IPS DF 19.7 (cell line): ENCODE results near the gene USP47.
A peak's percentile ranks its signal among the peaks of the same experiment; 100 is the strongest.

Source experiments
- DNase-seq: peaks from one replicate; pipeline ENCODE4 v3.0.0-alpha.2; 2013; ENCODE audit warnings: low read depth, low spot score

Gene USP47, protein sequence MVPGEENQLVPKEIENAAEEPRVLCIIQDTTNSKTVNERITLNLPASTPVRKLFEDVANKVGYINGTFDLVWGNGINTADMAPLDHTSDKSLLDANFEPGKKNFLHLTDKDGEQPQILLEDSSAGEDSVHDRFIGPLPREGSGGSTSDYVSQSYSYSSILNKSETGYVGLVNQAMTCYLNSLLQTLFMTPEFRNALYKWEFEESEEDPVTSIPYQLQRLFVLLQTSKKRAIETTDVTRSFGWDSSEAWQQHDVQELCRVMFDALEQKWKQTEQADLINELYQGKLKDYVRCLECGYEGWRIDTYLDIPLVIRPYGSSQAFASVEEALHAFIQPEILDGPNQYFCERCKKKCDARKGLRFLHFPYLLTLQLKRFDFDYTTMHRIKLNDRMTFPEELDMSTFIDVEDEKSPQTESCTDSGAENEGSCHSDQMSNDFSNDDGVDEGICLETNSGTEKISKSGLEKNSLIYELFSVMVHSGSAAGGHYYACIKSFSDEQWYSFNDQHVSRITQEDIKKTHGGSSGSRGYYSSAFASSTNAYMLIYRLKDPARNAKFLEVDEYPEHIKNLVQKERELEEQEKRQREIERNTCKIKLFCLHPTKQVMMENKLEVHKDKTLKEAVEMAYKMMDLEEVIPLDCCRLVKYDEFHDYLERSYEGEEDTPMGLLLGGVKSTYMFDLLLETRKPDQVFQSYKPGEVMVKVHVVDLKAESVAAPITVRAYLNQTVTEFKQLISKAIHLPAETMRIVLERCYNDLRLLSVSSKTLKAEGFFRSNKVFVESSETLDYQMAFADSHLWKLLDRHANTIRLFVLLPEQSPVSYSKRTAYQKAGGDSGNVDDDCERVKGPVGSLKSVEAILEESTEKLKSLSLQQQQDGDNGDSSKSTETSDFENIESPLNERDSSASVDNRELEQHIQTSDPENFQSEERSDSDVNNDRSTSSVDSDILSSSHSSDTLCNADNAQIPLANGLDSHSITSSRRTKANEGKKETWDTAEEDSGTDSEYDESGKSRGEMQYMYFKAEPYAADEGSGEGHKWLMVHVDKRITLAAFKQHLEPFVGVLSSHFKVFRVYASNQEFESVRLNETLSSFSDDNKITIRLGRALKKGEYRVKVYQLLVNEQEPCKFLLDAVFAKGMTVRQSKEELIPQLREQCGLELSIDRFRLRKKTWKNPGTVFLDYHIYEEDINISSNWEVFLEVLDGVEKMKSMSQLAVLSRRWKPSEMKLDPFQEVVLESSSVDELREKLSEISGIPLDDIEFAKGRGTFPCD (N-terminal part only)

DNA sequence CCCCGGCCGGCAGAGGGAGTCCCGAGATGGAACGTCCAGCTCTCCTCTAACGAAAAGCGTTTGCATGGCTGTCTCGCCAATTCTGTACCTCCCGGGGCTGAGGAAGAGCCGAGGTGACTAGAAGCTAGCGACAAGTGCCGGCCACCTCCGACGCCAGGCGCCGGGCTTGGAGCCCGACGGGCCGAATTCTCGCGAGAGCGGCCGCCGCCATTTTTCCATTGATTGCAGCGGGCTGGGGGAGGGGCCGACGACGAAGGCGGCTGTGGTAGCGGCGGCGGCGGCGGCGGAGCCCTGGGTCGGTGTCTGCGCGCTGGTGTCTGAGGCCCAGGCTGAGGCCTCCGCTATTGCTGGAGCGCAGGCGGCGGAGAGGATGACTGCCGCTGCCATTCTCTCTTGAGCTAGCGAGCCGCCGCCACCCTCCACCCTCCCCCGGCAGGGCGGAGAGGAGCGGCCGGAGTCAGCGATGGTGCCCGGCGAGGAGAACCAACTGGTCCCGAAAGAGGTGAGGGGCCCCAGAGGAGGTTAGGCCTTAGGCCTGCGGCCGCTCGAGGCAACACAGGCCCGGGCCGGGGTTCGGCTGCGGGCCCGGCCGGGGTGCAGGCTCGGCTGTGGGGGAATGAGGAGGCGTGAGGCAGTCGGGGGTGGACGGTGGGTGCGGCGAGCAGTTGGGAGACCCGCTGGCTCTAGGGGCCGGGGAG, at the start of gene USP47:
Gene USP47, plus strand, starts transcription at position 250 of the 698 bp plus-strand sequence. Its CDS starts 214 bp downstream, at position 464.
- peak; percentile 61 for DNase-seq

GRCh38 chr11:11793073-11793472, 48.7 kb upstream of the USP47 start:
- DNase-seq = no peak

DNA sequence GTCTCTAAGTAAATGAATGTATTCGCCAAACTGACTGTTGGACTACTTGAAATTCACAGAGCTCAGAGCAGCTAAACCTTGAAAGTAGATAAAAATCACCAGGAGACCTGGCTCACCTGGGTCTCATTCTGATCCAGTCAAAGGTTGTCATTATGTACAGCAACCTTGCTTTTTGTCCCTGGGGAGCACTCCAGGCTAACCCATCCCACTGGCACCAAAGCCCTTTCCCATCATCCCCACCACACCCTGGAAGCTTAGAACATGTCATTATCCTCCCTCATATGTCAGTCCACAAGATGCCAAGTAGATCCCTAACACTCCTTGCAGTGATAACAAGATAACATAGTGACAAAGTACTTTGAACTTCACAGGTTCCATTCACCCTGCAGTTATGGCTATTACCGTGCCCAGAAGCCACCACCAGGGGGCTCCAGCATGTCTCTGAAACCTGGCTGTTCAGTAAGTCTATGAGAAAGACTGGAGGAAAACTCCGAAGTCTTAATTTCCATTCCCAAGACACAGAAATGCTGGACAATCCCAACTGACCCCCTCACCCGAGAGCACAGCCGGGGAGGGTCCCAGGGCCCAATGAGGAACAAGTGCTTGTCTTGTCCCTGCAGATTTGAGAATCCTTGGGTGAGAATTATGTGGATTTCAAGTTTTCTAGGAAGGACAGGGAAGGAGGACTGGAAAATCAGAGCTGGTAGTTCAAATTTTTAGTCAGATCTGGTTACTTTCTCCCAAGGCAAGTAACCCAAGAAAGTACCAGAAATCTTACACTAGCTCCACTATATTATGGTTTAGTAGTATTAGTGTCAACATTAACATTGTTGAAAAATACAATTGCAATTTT, 43.0 kb upstream of the USP47 start:
- DNase-seq = no peak

- DNase-seq = no peak
Observed at GRCh38 chr11:11805228-11805627, 36.5 kb upstream of the USP47 start.

DNA sequence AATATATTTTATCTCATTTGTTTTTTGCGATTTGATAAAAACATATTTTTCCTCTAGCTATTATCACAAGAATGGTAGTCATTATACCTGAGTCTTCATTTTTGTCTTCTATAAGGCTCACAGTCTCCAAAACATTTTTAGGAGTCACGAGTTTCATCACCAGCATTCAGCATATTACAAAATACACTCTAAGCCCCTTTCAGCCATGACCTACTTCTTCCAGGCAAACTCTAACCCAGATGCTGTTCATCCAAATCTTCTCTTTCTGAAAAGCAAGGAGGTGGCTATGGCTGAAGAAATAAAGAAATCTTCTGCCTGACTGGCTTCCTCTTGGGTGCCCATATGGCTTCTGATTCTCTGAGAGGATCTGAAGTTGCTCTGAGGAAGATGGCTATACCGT, 35.7 kb upstream of the USP47 start:
- DNase-seq = no peak

- DNase-seq = no peak
Observed at GRCh38 chr11:11806586-11806985, 35.2 kb upstream of the USP47 start.

- DNase-seq = no peak
Observed at GRCh38 chr11:11807811-11808782, 33.7 kb upstream of the USP47 start.

DNA sequence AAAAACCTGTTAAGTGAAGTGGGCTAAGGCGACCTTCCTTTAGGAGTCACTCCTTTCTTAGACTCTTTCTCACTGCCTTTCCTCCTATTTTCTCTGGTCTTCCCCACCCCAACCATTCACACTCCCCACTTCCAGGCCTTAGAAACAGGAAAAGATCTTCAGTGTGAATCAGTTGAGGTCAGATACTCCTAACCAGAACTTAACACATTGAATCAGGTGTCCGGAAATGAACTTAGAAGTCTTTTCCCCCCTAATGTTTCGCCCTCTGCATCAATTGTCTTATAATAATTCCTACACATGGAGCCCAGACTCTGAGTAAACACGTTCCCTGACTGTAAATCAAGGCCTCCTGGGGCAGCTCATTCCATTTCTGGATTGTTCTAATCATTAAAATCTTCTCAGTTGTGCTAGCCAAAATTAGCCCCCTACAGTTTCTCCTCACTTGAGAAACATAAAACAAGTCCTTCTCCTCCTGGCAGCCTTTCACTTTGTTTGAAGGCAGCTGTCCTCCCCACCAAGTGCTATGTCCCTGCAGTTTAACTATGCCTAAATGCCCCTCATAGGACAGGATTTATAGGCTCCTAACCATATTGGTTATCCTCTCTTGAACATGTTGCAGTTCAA, 32.7 kb upstream of the USP47 start:
- DNase-seq = no peak

DNA sequence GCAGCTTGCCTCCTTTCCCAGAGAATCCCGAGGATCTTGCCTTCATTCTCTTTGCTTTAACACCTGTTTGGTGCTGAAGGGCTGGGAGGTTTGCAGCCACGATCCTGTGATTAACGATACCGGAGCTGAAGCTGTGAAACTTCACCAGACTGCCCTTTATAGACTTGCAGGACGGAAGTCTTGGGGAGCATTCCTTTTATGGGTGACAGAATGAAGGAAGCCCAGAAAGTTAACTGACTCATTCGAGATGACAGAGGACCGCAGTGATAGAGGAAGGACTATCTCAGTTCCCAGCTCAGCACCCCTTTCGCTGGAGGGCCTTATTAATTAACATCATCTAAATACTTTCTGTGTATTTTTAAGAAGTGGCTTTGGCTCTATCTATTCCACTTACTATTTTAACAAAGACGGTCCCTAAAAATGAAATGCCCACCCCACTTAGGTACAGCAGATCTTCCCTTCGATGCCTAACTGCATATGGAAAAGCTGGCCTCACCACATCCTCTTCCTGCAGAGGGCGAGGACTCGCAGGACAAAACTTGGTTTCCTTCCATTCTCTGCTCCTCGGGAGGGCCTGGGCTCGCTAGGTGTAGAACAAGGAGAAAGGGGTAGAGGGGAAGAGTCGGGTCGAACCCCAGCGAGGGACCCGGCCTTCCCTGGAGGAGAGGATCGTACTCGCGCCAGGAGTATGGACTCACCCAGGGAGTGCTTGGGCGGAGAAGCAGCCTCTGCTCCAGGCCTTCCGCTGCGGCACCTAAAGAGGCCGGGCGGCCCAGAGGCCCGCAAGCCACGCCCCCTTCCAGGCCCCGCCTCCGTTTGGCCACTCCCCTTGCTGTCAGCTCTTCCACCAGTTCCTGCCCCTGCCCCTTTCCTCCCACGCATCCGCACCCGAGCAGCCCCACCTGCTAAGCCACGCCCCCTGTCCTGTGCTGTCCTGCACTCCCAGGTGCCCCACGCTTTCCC, 30.7 kb upstream of the USP47 start:
- peak; percentile 3 for DNase-seq

DNA sequence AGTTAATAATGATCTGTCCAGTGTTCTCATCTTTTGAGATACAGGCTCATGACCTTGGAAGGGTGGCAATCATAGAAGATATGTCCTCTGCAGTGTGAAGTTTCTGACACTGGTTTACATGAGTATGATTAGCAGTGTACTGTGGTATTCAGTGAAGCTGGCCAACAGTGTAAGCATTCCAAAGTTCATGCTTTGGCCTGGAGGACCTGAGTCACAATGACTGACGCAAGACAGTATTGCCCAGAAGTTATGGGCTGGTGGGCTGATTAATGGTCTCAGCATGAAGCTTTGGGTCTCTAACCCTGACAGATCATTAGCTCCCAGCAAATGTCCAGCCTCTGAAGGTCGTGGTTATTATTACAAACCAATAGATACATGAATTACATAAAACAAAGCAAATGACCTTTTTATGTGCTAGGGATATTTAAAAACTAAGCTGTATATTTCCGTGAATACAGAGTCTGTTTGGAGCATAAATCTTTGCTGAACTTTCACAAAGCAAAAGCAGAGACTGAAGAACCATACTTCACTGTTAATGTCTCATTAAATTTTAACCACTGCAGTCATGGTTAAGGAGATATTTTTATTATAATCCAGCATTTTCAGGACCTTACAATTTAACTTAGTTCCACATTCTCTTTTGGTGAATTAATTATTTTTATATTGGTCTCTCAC, 28.3 kb upstream of the USP47 start:
- no peak for DNase-seq

- DNase-seq = no peak
Observed at GRCh38 chr11:11814614-11815452, 26.9 kb upstream of the USP47 start.

DNA sequence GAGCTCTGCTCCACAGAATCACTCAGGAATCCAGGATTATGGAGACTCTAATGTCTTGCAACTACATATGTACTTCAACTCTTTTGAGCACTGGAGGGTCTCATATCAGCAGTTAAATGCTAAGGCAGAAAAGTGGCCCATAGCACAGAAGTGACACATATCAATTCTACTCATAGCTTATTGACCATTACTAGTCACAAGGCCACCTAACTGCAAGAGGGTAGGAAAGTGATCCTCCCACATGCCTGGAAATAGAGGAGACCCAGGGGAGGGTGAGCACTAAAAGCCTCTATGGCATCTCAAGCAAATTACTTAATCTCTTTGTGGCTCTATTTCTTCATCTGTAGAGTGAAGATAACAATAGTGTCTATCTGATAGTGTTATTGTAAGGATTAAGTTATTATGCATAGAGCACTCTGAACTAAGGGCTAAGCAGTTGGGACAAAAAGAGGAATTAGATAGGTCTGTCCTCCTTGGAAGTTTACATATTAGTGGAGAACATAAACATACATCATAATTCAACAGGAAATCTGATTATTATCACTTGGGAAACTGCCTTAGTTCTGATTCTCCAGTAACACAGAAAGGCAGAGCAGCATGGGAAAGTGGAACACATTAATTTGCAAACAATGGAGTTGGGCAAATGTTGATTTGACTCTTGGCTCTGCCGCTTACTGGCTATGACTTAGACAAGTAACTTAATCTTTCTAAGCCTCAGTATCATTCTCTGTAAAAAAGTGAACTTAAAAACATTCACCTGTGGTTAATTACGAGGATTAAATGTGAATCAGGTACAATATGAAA, 25.1 kb upstream of the USP47 start:
- DNase-seq = no peak

DNA sequence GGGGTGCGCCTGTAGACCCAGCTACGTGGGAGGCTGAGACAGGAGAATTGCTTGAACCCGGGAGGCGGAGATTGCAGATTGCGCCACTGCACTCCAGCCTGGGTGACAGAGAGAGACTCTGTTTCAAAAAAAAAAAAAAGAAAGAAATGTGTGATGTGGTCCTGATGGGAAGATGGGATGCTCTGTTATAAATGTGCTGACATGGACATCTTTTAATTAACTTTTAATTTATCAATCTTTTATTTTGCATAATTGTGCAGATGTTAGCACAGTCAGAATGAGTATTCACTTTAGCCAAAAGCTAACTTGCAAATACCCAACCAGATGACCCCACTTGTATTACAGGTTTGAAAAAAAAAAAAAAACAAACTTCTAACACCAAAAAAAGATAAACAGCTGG, 23.8 kb upstream of the USP47 start:
- DNase-seq = no peak

GRCh38 chr11:11818529-11819121, 23.1 kb upstream of the USP47 start:
- DNase-seq = no peak

DNA sequence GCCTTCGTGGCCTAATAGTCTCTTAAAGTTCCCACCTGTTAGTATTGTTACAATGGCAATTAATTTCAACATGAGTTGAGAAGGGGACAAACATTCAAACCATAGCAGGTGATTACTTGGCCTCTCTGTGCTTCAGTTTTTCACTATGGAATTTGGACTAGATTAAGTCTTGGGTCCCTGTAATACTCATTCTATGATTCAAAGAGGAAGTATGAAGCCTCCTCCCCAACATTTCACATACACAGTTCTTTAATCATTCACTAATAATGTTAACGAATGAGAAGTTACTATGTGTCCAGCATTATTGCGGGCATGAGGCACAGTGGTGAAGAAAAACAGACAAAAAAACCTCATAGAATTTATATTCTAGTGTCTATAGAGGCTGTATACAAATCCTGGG, 19.9 kb upstream of the USP47 start:
- no peak for DNase-seq
